ENCODE results near the gene S100A5.

Gene S100A5

DNA sequence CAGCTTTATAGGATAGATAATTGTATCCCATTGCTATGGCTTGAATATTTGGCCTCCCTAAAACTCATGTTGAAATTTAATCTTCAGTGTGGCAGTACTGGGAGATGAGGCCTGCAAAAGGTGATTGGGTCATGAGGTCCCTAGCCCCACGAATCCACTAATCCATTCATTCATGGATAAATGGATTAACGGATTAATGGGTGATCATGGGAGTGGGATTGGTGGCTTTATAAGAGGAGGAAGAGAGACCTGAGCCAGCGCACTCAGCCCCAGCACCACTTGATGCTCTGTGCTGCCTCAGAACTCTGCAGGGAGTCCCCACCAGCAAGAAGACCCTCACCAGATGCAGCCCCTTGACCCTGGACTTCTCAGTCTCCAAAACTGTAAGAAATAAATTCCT, 37.0 kb downstream of the S100A5 start:
- no peak for DNase-seq

GRCh38 chr1:153498746-153499145, 42.0 kb downstream of the S100A5 start:
- no peak for DNase-seq

GRCh38 chr1:153495536-153495935, 45.2 kb downstream of the S100A5 start:
- DNase-seq = no peak

GRCh38 chr1:153494976-153495535, 45.7 kb downstream of the S100A5 start:
- DNase-seq = peak; percentile 63

GRCh38 chr1:153493343-153493960, 47.3 kb downstream of the S100A5 start:
- no peak for DNase-seq

DNA sequence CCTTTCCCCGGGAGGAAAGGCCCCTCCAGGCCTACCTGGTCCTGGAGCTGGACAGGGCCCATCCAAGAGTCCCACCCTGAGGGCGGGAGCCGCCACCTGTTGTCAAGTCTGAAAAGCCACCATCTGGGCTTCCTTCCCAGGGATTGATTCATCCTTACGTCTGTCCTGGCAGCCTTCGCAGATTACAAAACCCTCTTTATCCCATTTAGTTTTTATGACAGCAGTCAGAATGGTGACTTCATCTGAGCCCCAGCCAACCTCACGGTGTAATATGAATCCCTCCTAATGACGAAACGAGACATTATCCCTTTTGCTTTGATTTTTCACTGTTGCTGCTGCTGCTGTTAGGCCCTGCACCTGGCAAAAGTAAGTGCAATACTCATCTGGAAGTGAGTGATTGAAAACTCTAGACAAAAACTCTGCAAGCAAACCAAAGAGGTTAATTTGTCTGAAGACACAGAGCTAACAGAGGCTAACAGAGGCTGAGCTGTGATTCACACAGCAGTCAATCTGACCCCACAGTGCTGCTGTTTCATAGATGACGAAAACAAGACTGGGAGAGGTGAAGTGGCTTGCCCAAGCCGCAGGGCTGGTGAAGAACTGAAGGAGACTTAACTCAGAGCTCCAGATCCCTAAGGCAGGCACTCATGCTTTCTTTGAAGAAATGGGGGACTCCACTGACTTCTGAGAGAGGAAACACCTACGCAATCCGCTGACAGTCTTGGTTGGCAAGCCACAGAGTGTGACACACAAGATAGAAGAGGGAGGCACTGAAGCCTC, 50.3 kb downstream of the S100A5 start:
- peak; percentile 81 for DNase-seq

DNA sequence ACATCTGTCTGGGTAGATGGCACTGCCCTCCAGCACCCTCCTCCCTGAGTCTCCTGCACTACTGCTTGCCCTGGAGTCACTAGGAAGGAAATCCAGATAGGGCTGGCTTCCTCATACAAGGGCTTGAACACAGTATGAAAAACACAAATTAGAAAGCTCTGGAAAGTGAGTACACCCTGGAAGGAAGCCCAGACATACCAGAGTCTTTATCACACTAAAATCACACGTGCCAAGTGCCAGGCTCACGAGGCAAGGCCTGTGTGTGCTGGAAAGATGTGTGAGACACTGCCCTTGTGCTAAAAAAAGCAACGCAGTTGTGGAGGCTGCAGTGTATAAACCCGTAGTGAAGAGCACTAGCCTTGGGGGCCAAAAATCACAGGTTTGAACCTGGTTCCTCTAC, 52.0 kb downstream of the S100A5 start:
- no peak for DNase-seq

- DNase-seq = no peak
Measured at GRCh38 chr1:153487707-153488106, 53.0 kb downstream of the S100A5 start.

Measured in NK-92 treated with Interleukin-12 subunit alpha and Interleukin-12 subunit beta, amount 100 ng/mL, for 24 hours (cell line).